GM21423 (cell line): ENCODE data around the gene RAB8B.

Source experiments
- ATAC-seq: cut with Tn5 transposase; IDR thresholded peaks from one replicate; pipeline ENCODE4 v1.9.1; 2021; ENCODE audit warnings: mild to moderate bottlenecking, moderate library complexity; ENCODE audit not compliant: unreplicated experiment

Gene RAB8B

GRCh38 chr15:63181648-63182047 is 7.8 kb upstream of the RAB8B start:
- no peak for ATAC-seq

DNA sequence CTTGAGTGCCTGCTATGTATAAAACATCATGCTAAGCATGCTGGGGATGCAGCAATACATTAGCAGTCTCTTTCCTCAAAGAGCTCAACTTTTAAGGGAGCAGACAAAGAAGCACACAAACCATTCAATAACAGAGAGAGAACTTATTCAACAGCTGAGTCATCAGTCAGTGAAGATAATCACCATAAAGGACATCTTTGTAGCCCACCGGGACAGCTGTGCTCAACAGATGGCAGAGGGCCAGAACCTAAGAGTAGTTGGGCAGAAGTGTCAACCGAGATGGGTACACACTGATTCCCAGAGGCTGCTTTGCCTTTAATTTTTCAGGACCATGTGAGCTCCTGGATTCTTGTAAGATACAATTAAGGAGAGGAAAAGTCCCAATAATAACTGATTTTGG is 4.2 kb upstream of the RAB8B start:
- no peak for ATAC-seq

- no peak for ATAC-seq
These were observed 3.3 kb upstream of the RAB8B start for GRCh38 chr15:63186065-63186464.

- no peak for ATAC-seq
These were observed 1.7 kb upstream of the RAB8B start for GRCh38 chr15:63187589-63188226.

GRCh38 chr15:63188247-63188925 is 1.0 kb upstream of the RAB8B start:
- no peak for ATAC-seq

- no peak for ATAC-seq
These were observed 749 bp downstream of the RAB8B start for GRCh38 chr15:63189941-63190768.

- ATAC-seq, result no peak
These were observed 1.6 kb downstream of the RAB8B start for GRCh38 chr15:63190769-63191649.

- ATAC-seq, result peak; percentile 46
These were observed 2.7 kb downstream of the RAB8B start for GRCh38 chr15:63191895-63192618.

DNA sequence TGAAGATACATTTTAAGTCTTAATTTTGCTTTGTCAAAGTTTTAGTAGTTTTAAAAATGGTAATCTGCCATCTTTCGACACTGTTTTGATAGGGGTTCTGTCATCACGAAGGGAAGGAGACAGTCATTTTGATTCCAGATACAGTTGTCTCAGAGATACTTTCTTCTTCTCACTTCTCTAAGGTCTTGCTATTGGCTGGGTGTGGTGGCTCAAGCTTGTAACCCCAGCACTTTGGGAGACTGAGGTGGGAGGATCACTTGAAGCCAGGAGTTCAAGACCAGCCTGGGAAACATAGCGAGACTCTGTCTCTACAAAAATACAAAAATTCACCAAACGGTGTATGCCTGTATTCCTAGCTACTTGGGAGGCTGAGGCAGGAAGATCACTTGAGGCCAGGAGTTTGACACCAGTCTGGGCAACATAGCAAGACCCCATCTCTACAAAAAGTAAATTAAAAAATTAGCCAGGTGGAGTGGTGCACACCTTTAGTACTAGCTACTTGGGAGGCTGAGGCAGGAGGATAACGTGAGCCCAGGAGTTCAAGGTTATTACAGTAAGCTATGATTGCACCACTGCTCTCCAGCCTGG is 3.3 kb downstream of the RAB8B start:
- ATAC-seq, result no peak

GRCh38 chr15:63194302-63194701 is 4.9 kb downstream of the RAB8B start:
- no peak for ATAC-seq

DNA sequence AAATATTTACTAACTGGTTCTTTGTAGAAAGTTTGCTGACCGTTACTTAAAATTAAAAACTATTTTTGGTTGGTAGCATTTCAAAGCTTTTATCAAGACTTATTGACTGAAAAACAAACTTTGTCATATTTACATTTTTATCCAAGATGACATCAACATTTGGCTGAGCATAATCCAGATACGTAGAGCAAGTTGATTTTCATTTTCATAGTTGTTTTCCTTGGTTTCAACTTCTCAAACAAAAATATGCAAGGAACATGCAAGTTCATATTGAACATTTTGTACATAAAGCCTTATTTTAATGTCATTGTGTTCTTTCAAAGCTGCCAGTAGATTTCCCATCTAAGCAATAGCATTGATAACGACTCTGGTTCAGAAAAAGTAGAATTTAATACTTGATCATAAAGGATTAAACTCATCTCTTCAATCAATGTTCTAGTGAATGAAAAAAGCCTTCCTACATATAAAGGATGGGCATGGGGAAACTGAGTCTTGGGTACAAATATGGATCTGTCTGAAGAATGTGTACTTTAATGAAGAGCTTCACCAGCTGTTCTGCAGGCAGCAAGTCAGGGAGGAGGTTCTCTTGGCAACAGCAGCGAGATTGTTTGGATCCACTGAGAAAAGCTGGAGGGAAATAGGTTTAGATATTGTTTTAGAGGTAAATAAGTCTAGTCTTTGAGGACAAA is 5.6 kb downstream of the RAB8B start:
- no peak for ATAC-seq

- no peak for ATAC-seq
These were observed 6.2 kb downstream of the RAB8B start for GRCh38 chr15:63195569-63196015.

GRCh38 chr15:63196842-63197241 is 7.4 kb downstream of the RAB8B start:
- no peak for ATAC-seq

DNA sequence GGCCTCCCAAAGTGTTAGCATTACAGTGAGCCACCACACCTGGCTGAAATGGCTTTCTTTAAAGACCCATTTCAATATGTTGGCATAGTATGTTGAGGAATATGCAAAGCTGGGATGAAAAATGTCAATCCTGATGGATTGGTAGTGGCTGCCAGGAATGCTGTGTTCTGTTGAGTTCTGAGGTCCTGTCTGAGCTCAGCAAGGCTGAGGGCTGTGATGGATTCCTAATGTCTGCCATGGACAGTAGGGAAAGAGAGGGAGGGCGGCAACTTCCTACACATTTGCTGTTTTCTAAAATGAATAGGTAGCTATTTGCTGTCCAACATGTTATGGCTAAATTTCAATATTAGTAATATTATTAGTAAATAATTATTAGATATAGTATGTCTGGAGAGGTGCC is 8.2 kb downstream of the RAB8B start:
- ATAC-seq, result no peak

GRCh38 chr15:63198371-63199250 is 9.2 kb downstream of the RAB8B start:
- no peak for ATAC-seq

DNA sequence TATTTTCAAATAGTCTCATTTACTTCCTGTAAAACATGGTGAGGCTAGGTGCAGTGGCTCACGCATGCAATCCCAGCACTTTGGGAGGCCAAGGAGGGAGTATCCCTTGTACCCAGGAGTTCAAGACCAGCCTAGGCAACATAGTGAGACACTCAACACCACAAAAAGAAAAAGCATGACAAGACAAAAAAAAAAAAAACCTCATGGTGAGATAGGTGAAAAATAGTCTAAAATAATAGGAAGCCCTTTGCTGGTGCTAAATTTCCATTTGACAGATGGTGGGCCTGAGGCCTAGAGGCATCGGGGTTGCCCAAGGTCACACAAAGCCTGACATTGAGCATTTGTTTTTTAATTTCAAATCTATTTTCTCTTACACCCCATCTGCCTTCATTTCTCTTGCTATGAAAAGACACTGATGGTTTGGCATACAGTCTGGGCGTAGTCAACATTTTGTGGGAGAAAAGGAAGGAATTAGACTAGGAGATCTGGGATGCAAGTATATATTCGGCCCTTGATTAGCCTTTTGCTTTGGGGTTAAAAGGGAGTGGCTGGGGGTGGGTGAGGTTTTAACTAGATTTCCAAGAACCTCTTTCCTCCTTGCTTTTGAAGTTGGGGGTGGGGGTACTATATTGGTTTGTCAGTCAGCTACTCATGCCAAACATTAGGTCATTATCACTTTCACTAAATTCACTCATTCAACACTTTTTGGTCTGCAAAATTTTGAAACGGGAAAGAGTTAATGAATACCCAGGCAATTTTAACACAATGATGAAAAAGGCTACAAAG is 11.3 kb downstream of the RAB8B start:
- ATAC-seq, result no peak

- ATAC-seq, result no peak
These were observed 13.5 kb downstream of the RAB8B start for GRCh38 chr15:63202861-63203260.
